HepG2 (cell line): ENCODE results near the gene CBL. TPM values are rescaled to one million over a fixed set of nuclear protein-coding genes. Genes with fewer than 3 reads are reported as not detected.
A peak's percentile ranks its signal among the peaks of the same experiment; 100 is the strongest.

Source experiments
- ATAC-seq: fragments of 200-7000 bp; cut with Tn5 transposase; 3 replicates; pipeline ENCODE4 v1.9.1; 2020; ENCODE audit warnings: mild to moderate bottlenecking, moderate library complexity
- BruUV-seq: library from RNA; stranded (reverse); fragments of 400-500 nt; replicated peaks from 2 replicates; lab custom pipeline; 2021; lab: Mats Ljungman, UMichigan
- CTCF ChIA-PET: fragments of 300-600 bp; formaldehyde crosslinking; extraction: SDS; loops from one replicate; lab custom pipeline; 2021; ENCODE audit warnings: low total read pairs, inconsistent platforms, low intra/inter-chr PET ratio; lab: Yijun Ruan, JAX
- POLR2A ChIA-PET: fragments of 350-600 bp; sonication (Branson Sonifier 250); formaldehyde crosslinking; loops from one replicate; lab custom pipeline; 2020; ENCODE audit warnings: antibody characterized with exemption, inconsistent platforms; lab: Yijun Ruan, JAX
- DNase-seq: peaks from one replicate; pipeline ENCODE4 v3.0.0-alpha.2; 2015; ENCODE audit warnings: low spot score
- FAIRE-seq: peaks from 3 replicates; lab custom pipeline; 2011; peaks lifted over from hg19 to GRCh38; lab: Jason Lieb, UNC
- H2AFZ ChIP-seq: one replicate; pipeline ENCODE4 v1.6.1; 2011; ENCODE audit warnings: low read length, inconsistent platforms
- H3K27ac ChIP-seq: fragments of 300-600 bp; 3 replicates; pipeline ENCODE4 v1.8.0; 2011; ENCODE audit warnings: mixed run types, mild to moderate bottlenecking, mixed read lengths, low read length, inconsistent platforms; ENCODE audit not compliant: insufficient read depth; ENCODE audit errors: extremely low read length
- H3K27me3 ChIP-seq, 2 experiments: fragments of 200-600 bp in 1 of 2; 2 replicates in 1 of 2; 3 replicates in 1 of 2; pipeline versions ENCODE4 v1.6.0 to v1.8.0; 2011; ENCODE audit warnings: low read length in 2 of 2, mild to moderate bottlenecking in 2 of 2, moderate library complexity in 2 of 2, inconsistent platforms in 1 of 2; ENCODE audit not compliant: insufficient read depth in 2 of 2, control insufficient read depth in 1 of 2
- H3K36me3 ChIP-seq, 2 experiments: fragments of 200-600 bp in 1 of 2; replicated peaks in 1 of 2; 2 replicates in 1 of 2; 3 replicates in 1 of 2; pipeline versions ENCODE4 v1.5.1 to v1.8.0; 2011; ENCODE audit warnings: low read length in 2 of 2, inconsistent platforms in 1 of 2; ENCODE audit not compliant: insufficient read depth in 2 of 2, control insufficient read depth in 1 of 2
- H3K4me1 ChIP-seq: 2 replicates; pipeline ENCODE4 v1.5.1; 2012; ENCODE audit warnings: low read length, inconsistent platforms; ENCODE audit not compliant: insufficient read depth
- H3K4me2 ChIP-seq: 2 replicates; pipeline ENCODE4 v1.6.0; 2011; ENCODE audit warnings: low read depth, low read length, inconsistent platforms
- H3K4me3 ChIP-seq, 3 experiments: fragments of 200-600 bp in 1 of 3; sonication (generic), shearing (Covaris generic) in 1 of 3; replicated peaks in 1 of 3; 2 replicates each; pipeline ENCODE4 v1.5.1; 2011 to 2016; ENCODE audit warnings: low read length in 3 of 3, inconsistent platforms in 2 of 3, low read depth in 2 of 3, mild to moderate bottlenecking in 2 of 3, control low read depth in 1 of 3, mixed read lengths in 1 of 3; ENCODE audit not compliant: insufficient read depth in 1 of 3
- H3K79me2 ChIP-seq: one replicate; pipeline ENCODE4 v1.6.1; 2011; ENCODE audit warnings: low read length, inconsistent platforms; ENCODE audit not compliant: insufficient read depth
- H3K9ac ChIP-seq: 2 replicates; pipeline ENCODE4 v1.6.0; 2011; ENCODE audit warnings: mild to moderate bottlenecking, low read depth, low read length, inconsistent platforms; ENCODE audit not compliant: insufficient read depth
- H3K9me3 ChIP-seq: 2 replicates; pipeline ENCODE4 v1.5.1; 2012; ENCODE audit warnings: mild to moderate bottlenecking, low read length
- H4K20me1 ChIP-seq: 2 replicates; pipeline ENCODE4 v1.6.0; 2011; ENCODE audit warnings: inconsistent platforms, mild to moderate bottlenecking, low read length, moderate library complexity; ENCODE audit not compliant: insufficient read depth
- MTF1 ChIP-seq: sonication (generic); formaldehyde crosslinking; IDR thresholded peaks from 2 replicates; pipeline ENCODE4 v1.5.0; 2020; ENCODE audit warnings: missing genetic modification reagents
- ZNF232 ChIP-seq: sonication (generic); formaldehyde crosslinking; IDR thresholded peaks from 2 replicates; pipeline ENCODE4 v1.4.0; 2020; ENCODE audit warnings: missing genetic modification reagents, borderline replicate concordance
- ZNF761 ChIP-seq: sonication (generic); formaldehyde crosslinking; conservative IDR thresholded peaks from 2 replicates; pipeline ENCODE4 v1.4.0; 2020; ENCODE audit warnings: mild to moderate bottlenecking, missing genetic modification reagents
- ZNF777 ChIP-seq: sonication (generic); formaldehyde crosslinking; IDR thresholded peaks from 2 replicates; pipeline ENCODE4 v1.4.0; 2020; ENCODE audit warnings: missing genetic modification reagents
- WGBS: methylation state at CpG from one replicate; pipeline ENCODE4 v1.1.6; 2017; ENCODE audit warnings: low lambda C conversion rate; 5-methylcytosine and 5-hydroxymethylcytosine counted together
- in situ Hi-C: cut with HindIII; loops from 2 replicates; pipeline ENCODE4 v1.10.0; 2017; ENCODE audit warnings: low pct_unique_long_range_greater_than_20kb; ENCODE audit not compliant: extremely low pct_ligation_motif_present
- intact Hi-C: fragments of 100-400 bp; cut with micrococcal nuclease; formaldehyde crosslinking; loops from one replicate; pipeline ENCODE4 v1.10.0; 2022; ENCODE audit not compliant: unreplicated experiment
- polyA plus RNA-seq, 8 experiments: library from polyadenylated mRNA; depleted of rRNA in 3 of 8; stranded (reverse) in 7 of 8; unstranded in 1 of 8; fragments of >200 nt; fragmentation: Illumina TruSeq in 4 of 8; extraction: Trizol in 4 of 8; gene quantifications; 2 replicates each; pipeline versions ENCODE4 v1.2.1 to v1.2.3, GENCODE V29; 2011 to 2016; ENCODE audit warnings: low read depth in 4 of 8, missing spikeins in 1 of 8, mixed read lengths in 1 of 8; ENCODE audit not compliant: insufficient read depth in 1 of 8
- total RNA-seq, 5 experiments: library from RNA; depleted of rRNA; stranded (reverse); fragments of >200 nt; fragmentation: Illumina TruSeq; extraction: Trizol; gene quantifications; 2 replicates each; pipeline ENCODE4 v1.2.3, GENCODE V29; 2016; ENCODE audit warnings: low read depth in 1 of 5
- TF ChIP-seq, protein P1 (sequence below): sonication (generic); formaldehyde crosslinking; IDR thresholded peaks from 2 replicates; pipeline ENCODE4 v1.4.0; 2020; ENCODE audit warnings: missing genetic modification reagents, borderline replicate concordance
- TF ChIP-seq, protein P2 (sequence below): sonication (generic); formaldehyde crosslinking; IDR thresholded peaks from 2 replicates; pipeline ENCODE4 v1.4.0; 2020; ENCODE audit warnings: missing genetic modification reagents, borderline replicate concordance

Gene CBL
- total and polyA plus RNA-seq, 2 of the 13 experiments (the other 11 are each of a cell fraction or from before 2014, with no cell fraction given) = 6.6 to 7.4 TPM

DNA sequence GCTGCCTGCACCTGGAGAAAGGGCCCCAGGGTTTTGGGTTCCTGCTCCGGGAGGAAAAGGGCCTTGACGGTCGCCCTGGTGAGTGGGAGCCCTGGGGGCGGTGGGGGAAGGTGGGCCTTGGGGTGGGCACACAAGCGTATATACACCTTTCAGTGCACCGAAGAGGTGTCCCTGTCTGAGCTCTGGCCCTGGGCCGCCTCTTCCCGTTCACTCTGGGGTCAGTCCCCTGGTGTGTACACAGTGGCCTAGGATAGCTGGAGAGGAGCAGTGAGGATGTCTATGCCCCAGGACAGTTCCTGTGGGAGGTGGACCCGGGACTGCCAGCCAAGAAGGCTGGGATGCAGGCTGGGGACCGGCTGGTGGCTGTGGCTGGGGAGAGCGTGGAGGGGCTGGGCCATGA is 18.1 kb upstream of the CBL start:
- TF ChIP-seq, protein P1, sequence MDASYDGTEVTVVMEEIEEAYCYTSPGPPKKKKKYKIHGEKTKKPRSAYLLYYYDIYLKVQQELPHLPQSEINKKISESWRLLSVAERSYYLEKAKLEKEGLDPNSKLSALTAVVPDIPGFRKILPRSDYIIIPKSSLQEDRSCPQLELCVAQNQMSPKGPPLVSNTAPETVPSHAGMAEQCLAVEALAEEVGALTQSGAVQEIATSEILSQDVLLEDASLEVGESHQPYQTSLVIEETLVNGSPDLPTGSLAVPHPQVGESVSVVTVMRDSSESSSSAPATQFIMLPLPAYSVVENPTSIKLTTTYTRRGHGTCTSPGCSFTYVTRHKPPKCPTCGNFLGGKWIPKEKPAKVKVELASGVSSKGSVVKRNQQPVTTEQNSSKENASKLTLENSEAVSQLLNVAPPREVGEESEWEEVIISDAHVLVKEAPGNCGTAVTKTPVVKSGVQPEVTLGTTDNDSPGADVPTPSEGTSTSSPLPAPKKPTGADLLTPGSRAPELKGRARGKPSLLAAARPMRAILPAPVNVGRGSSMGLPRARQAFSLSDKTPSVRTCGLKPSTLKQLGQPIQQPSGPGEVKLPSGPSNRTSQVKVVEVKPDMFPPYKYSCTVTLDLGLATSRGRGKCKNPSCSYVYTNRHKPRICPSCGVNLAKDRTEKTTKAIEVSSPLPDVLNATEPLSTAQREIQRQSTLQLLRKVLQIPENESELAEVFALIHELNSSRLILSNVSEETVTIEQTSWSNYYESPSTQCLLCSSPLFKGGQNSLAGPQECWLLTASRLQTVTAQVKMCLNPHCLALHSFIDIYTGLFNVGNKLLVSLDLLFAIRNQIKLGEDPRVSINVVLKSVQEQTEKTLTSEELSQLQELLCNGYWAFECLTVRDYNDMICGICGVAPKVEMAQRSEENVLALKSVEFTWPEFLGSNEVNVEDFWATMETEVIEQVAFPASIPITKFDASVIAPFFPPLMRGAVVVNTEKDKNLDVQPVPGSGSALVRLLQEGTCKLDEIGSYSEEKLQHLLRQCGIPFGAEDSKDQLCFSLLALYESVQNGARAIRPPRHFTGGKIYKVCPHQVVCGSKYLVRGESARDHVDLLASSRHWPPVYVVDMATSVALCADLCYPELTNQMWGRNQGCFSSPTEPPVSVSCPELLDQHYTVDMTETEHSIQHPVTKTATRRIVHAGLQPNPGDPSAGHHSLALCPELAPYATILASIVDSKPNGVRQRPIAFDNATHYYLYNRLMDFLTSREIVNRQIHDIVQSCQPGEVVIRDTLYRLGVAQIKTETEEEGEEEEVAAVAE = no peak
- TF ChIP-seq ZNF777 (CRISPR knock-in tag) = no peak
- TF ChIP-seq, protein P2, sequence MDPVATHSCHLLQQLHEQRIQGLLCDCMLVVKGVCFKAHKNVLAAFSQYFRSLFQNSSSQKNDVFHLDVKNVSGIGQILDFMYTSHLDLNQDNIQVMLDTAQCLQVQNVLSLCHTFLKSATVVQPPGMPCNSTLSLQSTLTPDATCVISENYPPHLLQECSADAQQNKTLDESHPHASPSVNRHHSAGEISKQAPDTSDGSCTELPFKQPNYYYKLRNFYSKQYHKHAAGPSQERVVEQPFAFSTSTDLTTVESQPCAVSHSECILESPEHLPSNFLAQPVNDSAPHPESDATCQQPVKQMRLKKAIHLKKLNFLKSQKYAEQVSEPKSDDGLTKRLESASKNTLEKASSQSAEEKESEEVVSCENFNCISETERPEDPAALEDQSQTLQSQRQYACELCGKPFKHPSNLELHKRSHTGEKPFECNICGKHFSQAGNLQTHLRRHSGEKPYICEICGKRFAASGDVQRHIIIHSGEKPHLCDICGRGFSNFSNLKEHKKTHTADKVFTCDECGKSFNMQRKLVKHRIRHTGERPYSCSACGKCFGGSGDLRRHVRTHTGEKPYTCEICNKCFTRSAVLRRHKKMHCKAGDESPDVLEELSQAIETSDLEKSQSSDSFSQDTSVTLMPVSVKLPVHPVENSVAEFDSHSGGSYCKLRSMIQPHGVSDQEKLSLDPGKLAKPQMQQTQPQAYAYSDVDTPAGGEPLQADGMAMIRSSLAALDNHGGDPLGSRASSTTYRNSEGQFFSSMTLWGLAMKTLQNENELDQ = no peak
- no peak for TF ChIP-seq ZNF232 (CRISPR knock-in tag)
- no peak for TF ChIP-seq ZNF761 (CRISPR knock-in tag)
- TF ChIP-seq MTF1 (CRISPR knock-in tag) = no peak
- Histone ChIP-seq H3K79me2 (no peaks in the 10 kb centered on the region), H3K4me2 (no peak overlapping the region), H4K20me1 (no peaks in the 10 kb centered on the region), H3K27ac (no peak overlapping the region), H3K4me3 (no peak overlapping the region), H3K9ac (no peak overlapping the region), H3K9me3 (no peaks in the 10 kb centered on the region), H3K4me1 (peaks cover 33% of the 10 kb centered on the region), H2AFZ (no peak overlapping the region), H3K36me3 (no peaks in the 10 kb centered on the region), H3K27me3 (peaks cover 0 to 9% of the 10 kb centered on the region in 2 experiments; a peak in 4 of 5 replicates)
- ATAC-seq (peak; percentile 51), FAIRE-seq (no peak), DNase-seq (no peak)
- 52% methylated on average over 6 of the region's 11 CpGs for WGBS
- POLR2A ChIA-PET = interaction anchor here (1.0 to 3.8 kb wide), 2 partner anchors 19 kb away, joined by 6 to 31 read pairs; partner anchors contain the start of gene NLRX1
- no TSS peak for BruUV-seq
- in situ Hi-C loops = no loop called here
- intact Hi-C loops = no loop called here
- CTCF ChIA-PET = no interaction called here
